ENCODE data around the gene ANKS1A.

GRCh38 chr6:35080821-35081425, 191.9 kb downstream of the ANKS1A start:
- TF ChIP-seq CTCF (conservative IDR thresholded peaks at IDR 0.05; ENCODE audit: low read depth, low read length) = no peak
- TF ChIP-seq EZH2 (IDR thresholded peaks at IDR 0.05; ENCODE audit: borderline replicate concordance, low read depth, low read length, poor library complexity, severe bottlenecking) = no peak
